ENCODE results near the gene PACRG.

Gene PACRG

GRCh38 chr6:163077134-163077533 lies 349.4 kb downstream of the PACRG start:
- no peak for DNase-seq (ENCODE audit: low read depth in 2 of 3, low spot score in 2 of 3)

GRCh38 chr6:163078712-163079111 lies 350.9 kb downstream of the PACRG start:
- DNase-seq (ENCODE audit: low read depth in 2 of 3, low spot score in 2 of 3): no peak

GRCh38 chr6:163080228-163080627 lies 352.5 kb downstream of the PACRG start:
- no peak for DNase-seq (ENCODE audit: low read depth in 2 of 3, low spot score in 2 of 3)

- no peak for DNase-seq (ENCODE audit: low read depth in 2 of 3, low spot score in 2 of 3)
These were observed 355.4 kb downstream of the PACRG start for GRCh38 chr6:163083141-163083540.

GRCh38 chr6:163085426-163085825 lies 357.7 kb downstream of the PACRG start:
- no peak for DNase-seq (ENCODE audit: low read depth in 2 of 3, low spot score in 2 of 3)

GRCh38 chr6:163085861-163086623 lies 358.3 kb downstream of the PACRG start:
- DNase-seq (ENCODE audit: low read depth in 2 of 3, low spot score in 2 of 3): no peak

GRCh38 chr6:163086624-163086920 lies 358.8 kb downstream of the PACRG start:
- no peak for DNase-seq (ENCODE audit: low read depth in 2 of 3, low spot score in 2 of 3)

GRCh38 chr6:163087981-163088380 lies 360.2 kb downstream of the PACRG start:
- DNase-seq (ENCODE audit: low read depth in 2 of 3, low spot score in 2 of 3): no peak

GRCh38 chr6:163092876-163093275 lies 365.1 kb downstream of the PACRG start:
- DNase-seq (ENCODE audit: low read depth in 2 of 3, low spot score in 2 of 3): no peak

- DNase-seq (ENCODE audit: low read depth in 2 of 3, low spot score in 2 of 3): no peak
These were observed 367.1 kb downstream of the PACRG start for GRCh38 chr6:163094881-163095280.

- no peak for DNase-seq (ENCODE audit: low read depth in 2 of 3, low spot score in 2 of 3)
These were observed 367.6 kb downstream of the PACRG start for GRCh38 chr6:163095401-163095800.

- DNase-seq (ENCODE audit: low read depth in 2 of 3, low spot score in 2 of 3): no peak
These were observed 371.2 kb downstream of the PACRG start for GRCh38 chr6:163098827-163099479.

- DNase-seq (ENCODE audit: low read depth in 2 of 3, low spot score in 2 of 3): no peak
These were observed 371.9 kb downstream of the PACRG start for GRCh38 chr6:163099621-163100171.

- DNase-seq (ENCODE audit: low read depth in 2 of 3, low spot score in 2 of 3): no peak
These were observed 372.5 kb downstream of the PACRG start for GRCh38 chr6:163100259-163100658.

GRCh38 chr6:163113358-163113962 lies 385.7 kb downstream of the PACRG start:
- DNase-seq (ENCODE audit: low read depth in 2 of 3, low spot score in 2 of 3): no peak

- no peak for DNase-seq (ENCODE audit: low read depth in 2 of 3, low spot score in 2 of 3)
These were observed 391.2 kb downstream of the PACRG start for GRCh38 chr6:163118941-163119340.

- no peak for DNase-seq (ENCODE audit: low read depth in 2 of 3, low spot score in 2 of 3)
These were observed 392.4 kb downstream of the PACRG start for GRCh38 chr6:163120223-163120622.

- DNase-seq (ENCODE audit: low read depth in 2 of 3, low spot score in 2 of 3): no peak
These were observed 393.5 kb downstream of the PACRG start for GRCh38 chr6:163121270-163121669.

GRCh38 chr6:163122365-163122764 lies 394.6 kb downstream of the PACRG start:
- no peak for DNase-seq (ENCODE audit: low read depth in 2 of 3, low spot score in 2 of 3)

GRCh38 chr6:163123098-163123497 lies 395.3 kb downstream of the PACRG start:
- no peak for DNase-seq (ENCODE audit: low read depth in 2 of 3, low spot score in 2 of 3)

GRCh38 chr6:163126741-163127140 lies 399.0 kb downstream of the PACRG start:
- no peak for DNase-seq (ENCODE audit: low read depth in 2 of 3, low spot score in 2 of 3)

- DNase-seq (ENCODE audit: low read depth in 2 of 3, low spot score in 2 of 3): no peak
These were observed 399.8 kb downstream of the PACRG start for GRCh38 chr6:163127587-163127986.
